ENCODE results near the gene MEX3D.
A peak's percentile ranks its signal among the peaks of the same experiment; 100 is the strongest.

MEX3D gene

DNA sequence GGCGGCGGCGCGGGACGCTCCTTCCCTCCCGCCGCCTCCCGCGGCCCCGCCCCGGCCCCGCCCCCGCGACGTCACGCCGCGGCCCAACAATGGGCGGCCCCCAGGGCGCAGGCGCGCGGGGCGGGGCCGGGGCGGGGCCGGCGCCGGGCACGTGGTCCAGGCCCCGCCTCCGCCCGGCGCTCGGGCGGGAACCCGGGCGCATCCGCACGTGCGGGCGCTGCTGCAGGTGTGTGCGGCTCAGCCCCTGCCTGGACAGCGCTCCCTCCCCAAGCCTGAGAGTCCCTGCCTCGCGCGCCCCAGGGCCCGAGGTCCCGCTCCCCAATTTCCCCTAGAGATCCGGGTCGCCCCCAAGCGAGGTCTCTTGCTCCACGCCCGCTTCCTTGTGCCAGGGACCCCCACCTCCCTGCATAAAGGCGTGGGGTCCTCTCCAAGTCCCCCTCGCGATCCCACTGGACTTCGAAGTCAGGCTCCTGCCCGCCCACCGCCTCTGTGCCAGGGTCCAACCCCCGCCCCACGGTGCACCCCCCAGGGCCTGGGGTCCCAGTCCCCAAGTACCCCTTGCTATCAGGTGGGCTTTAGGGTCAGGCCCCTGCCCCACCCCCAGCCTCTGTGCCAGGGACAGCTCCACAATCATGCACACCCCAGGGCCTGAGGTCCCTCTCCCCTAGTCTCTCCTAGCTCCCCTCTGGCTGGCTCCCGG lies at the start of gene MEX3D:
Gene MEX3D, minus strand, starts transcription at position 6 of the 700 bp plus-strand sequence. CDS start 267 bp downstream, outside the sequence.
- DNase-seq (ENCODE audit: low read depth, low spot score): no peak

DNA sequence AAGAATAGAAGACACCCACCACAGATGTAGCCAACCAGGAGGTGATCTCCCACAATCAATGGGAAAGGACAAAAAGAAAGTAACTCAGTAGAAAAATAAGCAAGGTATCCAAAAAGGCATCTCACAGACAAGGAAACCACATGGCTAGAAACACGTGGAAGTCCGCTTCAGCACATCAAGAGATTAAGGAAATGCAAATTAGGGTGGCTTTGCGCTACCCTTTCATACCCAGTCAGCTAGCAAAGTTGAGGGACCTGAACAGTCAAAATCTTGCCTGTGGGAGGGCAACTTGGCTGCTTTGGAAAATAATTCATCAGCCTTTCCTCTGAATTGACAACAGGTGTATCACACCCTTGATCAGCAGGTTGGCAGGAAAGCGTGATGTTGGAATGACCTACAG lies 48.8 kb upstream of the MEX3D start:
- DNase-seq (ENCODE audit: low read depth, low spot score): no peak

DNA sequence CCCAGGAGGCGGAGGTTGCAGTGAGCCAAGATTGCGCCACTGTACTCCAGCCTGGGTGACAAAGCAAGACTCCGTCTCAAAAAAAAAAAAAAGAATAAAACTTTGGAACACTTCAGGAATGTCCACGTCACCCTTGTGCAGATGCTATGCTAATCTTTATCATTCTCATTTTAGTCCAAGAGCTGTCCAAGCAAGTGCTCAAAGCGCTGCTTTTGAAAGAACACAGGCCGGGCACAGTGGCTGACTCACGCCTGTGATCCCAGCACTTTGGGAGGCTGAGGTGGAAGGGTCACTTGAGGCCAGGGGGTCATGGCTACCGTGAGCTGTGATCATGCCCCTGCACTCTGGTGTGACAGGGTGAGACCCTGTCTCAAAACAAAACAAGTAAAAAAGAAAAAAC lies 48.3 kb upstream of the MEX3D start:
- no peak for DNase-seq (ENCODE audit: low read depth, low spot score)

DNA sequence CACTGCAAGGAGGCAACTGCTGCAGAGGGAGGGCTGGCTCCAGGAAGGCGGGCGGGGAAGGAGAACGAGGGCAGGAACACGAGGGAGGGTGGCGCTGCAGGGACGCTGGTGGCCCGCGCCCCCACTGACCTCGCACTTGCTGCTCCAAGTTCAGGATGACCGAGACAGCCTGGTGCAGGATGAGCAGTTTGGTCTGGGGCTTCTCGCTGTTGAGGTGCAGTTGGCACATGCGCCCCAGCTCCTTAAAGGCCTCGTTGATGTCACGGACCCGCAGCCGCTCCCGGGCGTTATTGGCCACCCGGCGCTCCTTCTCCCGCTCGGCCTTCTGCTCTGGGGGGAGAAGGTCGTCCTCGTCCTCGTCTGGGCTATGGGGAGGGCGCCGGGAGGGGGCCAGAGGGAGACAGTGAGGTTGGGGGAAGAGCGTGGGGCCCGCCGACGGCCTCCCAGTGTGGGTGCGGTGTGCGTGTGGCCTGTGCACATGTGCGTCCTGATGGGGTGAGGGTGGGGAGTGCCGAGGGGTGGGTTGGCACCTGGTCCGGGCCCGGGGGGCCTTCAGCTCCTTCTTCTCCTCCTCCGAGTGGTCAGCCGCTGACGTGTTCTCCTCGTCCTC lies 47.1 kb upstream of the MEX3D start:
- DNase-seq (ENCODE audit: low read depth, low spot score): no peak

DNA sequence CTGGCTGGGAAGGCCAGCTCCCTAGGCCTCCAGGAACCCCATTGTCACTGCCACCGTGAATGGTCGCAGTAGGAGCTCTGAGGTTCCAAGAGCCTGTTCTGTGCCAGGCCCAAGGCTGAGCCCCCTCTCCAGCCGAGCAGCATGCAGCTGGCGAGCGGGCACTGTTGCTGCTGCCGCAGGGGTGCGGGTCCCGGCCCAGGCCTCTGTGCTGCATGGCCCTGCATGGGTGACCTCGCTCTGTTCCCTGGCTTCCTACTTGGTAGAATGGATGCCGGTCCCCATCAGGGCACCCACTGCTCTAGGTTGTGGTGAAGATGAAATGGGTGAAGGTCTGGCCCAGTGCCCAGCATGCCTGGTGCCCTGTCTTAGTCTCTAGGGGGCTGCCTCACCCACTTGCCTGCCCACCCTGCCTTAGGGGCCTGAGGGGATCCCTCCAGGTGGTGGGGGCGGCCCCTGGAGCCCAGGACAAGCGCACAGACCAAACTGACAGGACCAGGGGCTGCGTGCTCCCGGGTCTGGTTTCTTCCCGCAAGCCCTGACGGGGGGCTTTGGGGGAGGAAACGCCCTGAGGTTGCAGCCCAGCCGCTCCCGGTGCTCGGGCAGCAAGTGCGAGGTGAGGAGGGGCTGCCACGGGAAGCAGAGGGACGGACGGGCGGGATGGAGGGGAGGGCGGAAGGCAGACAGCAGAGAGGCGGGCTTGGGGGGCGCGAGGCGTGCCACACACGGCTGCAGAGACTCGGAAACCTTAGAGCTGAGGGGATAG lies 45.9 kb upstream of the MEX3D start:
- DNase-seq (ENCODE audit: low read depth, low spot score): no peak

DNA sequence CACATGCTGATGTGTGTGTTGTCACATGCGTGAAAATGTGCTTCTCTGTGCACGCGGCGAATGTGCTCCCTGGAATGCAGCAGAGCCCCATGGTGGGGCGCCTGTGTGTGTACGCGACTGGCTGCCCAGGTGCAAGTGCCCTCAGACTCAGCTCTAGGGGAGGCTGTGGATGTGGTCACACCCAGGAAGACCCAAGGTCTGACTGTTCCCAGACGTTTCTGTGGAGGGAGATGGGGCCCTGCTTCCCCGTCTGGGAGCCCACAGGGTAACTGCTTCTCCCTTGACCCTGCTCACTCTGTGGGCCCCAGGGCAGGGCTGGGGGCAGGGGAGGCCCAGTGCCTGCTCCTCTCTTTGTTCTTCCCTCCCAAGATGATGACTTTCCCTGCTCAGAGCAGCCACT lies 45.0 kb upstream of the MEX3D start:
- no peak for DNase-seq (ENCODE audit: low read depth, low spot score)

DNA sequence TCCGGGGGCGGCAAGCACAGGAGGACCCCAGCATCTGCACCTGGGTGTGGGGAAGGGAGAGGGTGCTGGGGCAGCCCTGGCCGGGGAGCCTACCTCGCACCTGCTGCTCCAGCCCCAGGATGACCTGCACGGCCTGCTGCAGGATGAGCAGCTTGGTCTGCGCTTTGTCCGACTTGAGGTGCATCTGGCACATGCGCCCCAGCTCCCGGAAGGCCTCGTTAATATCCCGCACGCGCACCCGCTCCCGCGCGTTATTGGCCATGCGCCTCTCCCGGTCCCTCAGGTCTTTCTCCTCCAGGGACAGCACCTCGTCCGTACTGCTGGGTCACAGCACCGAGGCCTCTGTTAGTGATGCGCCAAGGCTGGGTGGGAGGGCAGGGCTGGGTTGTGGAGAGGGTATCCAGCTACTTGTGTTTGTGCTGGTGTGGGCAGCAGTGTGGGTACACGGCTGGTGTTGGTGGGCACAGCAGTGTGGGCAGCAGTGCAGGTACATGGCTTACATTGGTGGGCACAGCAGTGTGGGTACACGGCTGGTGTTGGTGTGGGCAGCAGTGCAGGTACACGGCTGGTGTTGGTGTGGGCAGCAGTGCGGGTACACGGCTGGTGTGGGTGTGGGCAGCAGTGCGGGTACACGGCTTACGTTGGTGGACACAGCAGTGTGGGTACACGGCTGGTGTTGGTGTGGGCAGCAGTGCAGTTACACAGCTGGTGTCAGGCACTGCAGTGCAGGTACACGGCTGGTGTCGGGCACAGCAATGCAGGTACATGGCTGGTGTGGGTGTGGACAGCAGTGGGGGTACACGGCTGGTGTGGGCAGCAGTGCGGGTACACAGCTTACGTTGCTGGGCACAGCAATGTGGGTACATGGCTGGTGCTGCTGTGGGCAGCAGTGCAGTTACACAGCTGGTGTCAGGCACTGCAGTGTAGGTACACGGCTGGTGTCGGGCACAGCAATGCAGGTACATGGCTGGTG lies 44.3 kb upstream of the MEX3D start:
- DNase-seq (ENCODE audit: low read depth, low spot score): no peak

DNA sequence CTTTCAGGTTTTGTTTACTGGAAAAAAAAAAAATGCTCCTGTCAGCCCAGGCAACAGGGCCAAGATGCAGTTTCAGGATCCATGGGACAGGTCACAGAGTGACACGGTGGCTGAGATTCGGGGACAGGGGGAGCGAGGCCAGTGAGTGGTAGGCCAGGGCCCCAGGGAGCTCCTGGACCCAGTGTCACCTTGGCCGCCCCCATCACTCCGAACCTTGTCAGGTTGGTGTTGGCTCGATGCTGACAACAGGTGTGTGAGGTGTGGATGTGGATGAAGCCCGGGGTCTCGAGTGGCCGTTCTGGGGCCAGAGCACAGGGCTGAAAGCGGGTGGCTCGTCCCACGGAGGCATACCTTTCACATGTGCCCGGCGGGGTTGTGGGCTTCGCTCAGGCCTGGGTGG lies 43.2 kb upstream of the MEX3D start:
- no peak for DNase-seq (ENCODE audit: low read depth, low spot score)

DNA sequence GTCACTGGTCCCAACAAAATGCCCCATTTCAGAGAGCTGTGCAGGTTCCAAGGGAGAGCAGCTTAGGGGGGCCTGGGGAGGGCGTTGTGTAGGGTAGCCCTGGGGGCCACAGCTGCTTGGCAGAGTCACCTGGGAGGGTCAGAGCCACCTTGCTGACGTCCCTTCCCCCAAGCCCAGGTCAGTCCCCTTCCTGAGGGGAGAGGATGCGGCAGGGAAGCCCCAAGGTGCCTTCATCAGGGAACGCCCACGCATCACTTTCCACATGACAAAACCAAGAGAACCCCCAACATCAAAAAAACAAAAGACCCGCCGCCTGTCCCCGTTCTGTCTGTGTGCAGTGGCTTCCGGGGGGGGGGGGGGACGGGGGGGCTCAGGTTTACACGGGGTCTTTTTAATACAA lies 42.5 kb upstream of the MEX3D start:
- no peak for DNase-seq (ENCODE audit: low read depth, low spot score)

DNA sequence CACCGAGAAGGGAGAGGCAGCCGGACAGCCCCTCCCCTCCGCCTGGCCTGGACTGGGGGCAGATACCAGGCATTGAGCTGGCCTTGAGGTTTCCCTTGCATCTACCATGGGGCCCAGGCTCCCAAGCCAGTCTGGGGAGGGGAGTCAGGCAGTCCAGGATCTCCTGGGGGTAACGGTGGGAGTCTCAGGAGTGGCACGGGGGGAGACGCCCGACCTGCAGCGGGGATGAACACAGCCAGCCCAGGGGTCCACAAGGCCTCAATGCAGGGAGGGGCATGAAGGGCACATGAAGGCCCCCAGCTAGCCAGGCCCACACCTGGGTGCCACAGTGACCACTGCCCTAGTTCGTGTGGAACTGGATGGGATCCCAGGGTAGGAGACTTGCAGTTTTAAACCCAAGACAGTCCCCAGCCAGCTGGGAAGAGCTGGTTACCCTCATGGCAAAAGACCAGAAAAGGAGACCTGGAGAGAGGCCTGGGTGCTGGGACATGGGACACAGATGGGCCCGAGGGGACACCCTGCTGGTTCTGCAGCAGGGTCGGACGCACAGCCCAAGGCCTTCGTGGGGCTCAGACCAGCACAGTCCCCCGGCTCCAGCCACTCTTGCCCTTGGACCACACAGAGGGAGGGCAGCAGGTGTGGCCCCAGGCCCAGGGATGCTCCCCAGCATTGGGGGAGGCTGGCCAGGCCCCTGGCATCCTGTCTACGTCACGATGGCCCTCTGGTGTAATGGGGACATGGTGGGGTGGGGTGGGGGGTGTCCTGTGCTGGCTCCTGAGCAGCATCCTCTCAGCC lies 41.8 kb upstream of the MEX3D start:
- no peak for DNase-seq (ENCODE audit: low read depth, low spot score)

DNA sequence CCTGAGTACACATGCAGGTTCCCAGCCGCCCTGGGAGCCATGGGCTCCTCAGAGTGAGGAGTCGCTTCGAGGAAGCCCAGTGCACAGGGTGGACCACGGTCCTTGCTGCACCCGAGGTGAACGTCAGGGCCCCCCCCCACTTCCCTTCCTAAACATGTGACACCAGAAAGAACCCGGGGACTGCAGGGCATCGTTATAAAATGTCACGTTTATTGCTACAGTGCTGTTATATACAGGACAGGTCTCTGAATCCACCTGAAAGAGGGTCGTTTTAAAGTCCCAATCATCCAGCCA lies 40.9 kb upstream of the MEX3D start:
- DNase-seq (ENCODE audit: low read depth, low spot score): no peak

DNA sequence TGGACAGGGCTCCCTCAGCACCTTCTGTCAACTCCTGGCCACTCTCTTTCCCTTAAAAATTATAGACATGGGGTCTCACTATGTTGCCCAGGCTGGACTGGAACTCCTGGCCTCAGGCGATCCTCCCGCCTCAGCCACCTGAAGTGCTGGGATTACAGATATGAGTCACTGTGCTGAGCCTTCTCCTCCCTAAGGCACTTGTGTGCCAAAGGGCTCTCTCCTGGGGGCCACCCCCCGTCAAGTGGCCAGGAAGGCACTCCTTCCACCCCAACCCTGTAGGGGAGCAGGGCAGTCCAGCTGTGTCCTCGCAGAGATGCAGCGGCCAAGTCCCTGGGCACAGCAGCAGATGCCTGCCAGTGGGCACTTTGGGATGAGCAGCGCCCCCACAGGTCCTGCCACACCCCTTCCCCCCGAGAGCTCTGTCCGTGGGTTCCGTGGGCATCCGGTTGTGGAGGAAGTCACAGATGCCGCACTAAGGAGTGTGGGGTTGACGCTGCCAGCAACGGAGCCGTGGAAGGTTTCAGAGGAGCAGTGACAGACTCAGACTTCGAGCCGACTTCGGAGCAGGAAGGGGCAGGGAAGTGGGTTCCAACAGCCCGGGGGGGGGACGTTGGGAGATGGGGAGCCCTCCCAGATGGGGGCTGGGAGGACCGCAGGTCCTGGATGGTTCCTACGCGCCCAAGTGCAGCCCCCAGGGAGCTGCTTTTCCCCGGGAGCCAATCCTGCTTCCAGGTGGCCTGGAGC lies 40.4 kb upstream of the MEX3D start:
- no peak for DNase-seq (ENCODE audit: low read depth, low spot score)

DNA sequence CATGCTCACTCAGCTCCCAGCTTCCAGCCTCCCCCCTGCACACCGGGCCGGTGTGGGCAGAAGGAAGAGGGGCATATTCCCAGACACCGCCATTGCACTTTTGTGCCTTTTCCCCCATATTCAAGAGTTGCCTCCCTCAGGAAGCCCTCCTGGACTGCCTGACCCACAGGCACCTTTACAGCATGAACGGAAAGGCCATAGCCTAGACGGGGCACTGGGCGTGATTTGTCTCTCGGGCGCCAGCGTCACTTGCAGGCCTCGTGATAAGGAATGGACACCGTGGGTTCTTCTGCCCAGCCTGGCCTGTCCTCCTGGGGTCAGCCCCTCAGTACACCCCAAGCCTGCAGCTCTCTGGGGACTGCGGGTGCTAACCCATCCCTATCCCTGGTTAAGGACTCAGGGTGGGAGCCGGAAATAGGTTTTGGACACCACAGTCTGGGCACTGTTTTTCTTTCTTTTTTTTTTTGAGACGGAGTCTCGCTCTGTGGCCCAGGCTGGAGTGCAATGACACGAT lies 38.1 kb upstream of the MEX3D start:
- no peak for DNase-seq (ENCODE audit: low read depth, low spot score)

DNA sequence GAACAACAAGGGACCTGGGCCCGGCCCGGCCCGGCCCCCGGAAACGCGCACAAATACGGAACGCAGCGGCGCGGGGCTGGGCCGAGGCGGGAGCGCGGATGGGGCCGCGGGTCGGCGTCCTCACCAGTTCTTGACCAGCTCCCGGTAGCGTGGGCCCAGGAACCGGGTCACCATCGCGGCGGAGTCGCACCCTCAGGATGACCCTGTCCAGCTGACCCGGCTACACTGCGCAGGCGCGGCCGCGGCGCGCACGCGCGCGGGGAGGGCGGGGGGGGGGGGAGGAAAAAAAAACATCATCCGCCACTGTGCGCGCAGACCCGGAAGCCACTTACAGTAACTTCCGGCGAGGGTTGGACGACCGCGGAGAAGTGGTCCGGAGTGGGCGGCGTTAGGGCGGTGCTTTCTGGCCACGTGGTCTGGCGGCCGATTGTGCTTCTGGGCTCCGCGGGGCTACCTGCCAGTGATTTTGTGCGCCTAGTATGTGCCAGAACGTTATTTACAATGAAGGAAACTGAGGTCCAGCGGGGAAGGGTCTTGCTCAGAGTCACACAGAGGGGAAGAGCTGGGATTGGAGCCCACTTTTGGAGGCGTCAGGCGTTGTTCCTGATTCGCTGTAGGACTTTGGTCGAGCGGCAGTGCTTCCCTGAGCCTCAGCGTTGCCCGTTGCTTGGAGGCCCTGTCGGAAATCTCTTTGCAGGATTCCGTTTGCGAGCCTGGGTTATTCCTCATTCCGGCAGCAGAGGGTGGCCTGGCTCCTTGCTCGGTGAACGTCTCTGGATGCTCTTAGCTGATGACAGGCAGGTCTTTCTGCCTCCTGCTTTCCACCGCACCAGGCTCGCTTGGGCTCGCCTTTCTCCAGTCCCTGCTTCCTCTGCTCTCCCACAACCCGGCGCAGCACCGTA lies 37.4 kb upstream of the MEX3D start, which contains the start of gene UQCR11:
Gene UQCR11, minus strand, starts transcription at position 227 of the 902 bp plus-strand sequence. Its CDS starts 53 bp downstream, at position 174.
- peak; percentile 85 for DNase-seq (ENCODE audit: low read depth, low spot score)

DNA sequence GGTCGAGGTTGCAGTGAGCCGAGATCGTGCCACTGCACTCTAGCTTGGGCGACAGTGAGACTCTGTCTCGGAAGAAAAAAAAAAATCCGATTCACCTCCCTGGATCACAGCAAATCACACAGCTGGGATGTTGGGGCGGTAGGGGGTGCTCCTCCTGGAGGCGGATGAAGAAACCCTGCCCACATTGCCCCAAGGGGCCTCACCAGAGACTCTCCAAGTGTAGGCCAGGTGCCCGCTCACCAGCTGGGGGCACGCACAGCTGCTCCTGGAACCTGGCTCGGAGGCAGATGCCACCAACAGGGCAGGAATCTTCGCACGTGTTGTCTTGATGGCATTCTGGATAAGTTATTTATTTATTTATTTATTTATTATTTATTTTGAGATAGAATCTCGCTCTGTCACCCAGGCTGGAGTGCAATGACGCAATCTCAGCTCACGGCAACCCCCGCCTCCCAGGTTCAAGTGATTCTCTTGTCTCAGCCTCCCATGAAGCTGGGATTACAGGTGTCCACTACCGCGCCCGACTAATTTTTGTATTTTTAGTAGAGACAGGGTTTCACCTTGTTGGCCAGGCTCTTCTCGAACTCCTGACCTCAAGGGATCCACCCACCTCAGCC lies 34.1 kb upstream of the MEX3D start:
- DNase-seq (ENCODE audit: low read depth, low spot score): no peak

DNA sequence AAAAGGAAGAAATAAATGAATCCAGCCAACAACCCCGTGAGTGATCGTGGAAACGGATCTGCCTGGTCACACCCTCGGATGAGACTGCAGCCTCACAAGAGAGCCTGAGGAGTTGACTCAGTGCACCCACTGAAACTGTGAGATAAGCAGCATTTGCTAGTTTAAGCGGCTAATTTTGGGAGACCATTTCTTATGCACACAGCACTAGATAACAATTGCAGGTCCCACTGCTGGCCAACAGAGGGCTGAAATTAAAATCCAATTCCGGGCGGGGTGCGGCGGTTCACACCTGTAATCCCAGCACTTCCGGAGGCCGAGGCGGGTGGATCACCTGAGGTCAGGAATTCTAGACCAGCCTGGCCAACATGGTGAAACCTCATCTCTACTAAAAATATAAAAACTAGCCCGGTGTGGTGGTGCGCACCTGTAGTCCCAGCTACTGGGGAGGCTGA lies 33.5 kb upstream of the MEX3D start:
- no peak for DNase-seq (ENCODE audit: low read depth, low spot score)

DNA sequence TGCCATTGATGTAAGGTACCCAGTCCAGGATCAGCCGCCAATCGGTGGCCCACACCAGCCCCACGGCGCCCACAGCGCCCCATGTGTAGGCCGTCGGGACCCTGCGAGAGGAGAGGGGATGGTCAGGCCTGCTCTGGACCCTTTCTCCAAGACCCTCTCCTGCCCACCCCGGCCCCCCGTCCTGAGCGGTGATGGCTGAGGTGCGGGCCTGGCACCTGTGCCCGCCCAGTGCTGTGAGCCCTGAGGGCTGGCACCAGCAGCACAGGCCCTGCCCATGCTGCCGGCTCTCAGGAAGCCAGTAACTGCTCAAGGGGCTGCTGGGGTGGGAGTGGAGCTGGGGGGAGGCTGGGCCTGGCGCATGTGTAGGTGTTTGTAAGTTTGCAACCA lies 31.3 kb upstream of the MEX3D start:
- DNase-seq (ENCODE audit: low read depth, low spot score): no peak

DNA sequence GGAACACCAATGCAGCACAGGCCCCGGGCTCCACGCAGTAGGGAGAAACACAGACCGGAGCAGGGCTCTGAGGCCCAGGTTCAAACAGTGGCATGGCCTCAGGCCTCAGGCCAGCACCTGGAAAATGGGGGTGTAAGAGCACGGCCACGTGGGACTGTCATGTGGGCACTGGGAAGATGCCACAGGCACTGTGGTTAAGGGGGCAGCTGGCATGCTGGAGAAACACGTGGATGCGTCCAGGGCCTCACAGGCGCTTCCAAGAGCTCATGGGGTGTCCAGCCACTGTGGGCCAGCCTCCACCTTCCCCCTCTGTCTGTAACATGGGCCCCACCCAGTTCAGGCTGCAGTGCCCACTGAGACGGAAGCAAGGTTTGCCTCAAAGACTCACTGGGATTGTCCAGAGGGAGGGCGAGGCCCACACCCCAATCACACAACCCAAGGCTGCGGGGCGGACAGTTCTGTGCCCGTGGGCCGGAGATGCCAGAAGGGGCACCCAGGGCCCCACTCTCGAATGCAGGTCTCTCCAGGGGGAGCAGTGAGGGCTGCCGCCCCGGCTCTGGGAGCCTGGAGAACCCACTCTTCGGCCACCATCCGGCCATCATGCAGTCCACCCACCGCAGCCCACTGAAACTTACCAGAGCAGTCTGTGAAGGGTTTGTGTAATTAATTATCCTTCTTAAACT lies 30.8 kb upstream of the MEX3D start:
- no peak for DNase-seq (ENCODE audit: low read depth, low spot score)
